Measurements from ENCODE around the gene CLPX.
"Not testable (repeated sequence)": the region's sequence is repeated elsewhere in the genome, so short reads cannot be mapped to it uniquely, and the experiment has no call there.

The CLPX gene

DNA sequence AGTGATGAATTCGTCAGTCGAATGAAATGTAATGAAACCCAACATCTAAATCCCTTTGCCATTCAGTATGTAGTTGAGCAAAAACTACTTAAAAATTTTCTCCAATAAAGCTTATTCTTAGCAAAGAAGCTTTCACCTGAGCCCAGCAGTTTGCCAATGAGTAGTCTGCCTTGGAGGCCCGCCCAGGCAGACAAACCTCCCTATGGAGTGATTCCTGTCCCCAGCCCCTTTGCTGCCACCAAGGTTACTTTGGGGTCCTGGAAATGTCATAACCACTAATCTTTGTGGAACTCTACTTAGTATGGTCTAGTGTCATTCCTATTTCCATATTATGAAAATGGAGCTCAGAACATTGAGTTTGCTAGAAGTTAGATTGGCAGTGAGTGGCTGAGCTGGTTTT lies 82.2 kb downstream of the CLPX start:
- H3K27me3 Mint-ChIP-seq = no peaks in the 10 kb centered on the region
- peaks cover 8% of the 10 kb centered on the region for H3K4me1 Mint-ChIP-seq
- H3K27ac Mint-ChIP-seq (ENCODE audit: low read depth) = no peak overlapping the region
- ATAC-seq (replicated peaks; ENCODE audit: extremely low read depth, poor library complexity, severe bottlenecking) (no peak), DNase-seq (ENCODE audit: low spot score in 2 of 2) (no peak)
- peaks cover 37% of the 10 kb centered on the region for H3K36me3 Mint-ChIP-seq (ENCODE audit: insufficient read depth)
- H3K9me3 Mint-ChIP-seq = no peaks in the 10 kb centered on the region
- H3K4me3 Mint-ChIP-seq = no peak overlapping the region

DNA sequence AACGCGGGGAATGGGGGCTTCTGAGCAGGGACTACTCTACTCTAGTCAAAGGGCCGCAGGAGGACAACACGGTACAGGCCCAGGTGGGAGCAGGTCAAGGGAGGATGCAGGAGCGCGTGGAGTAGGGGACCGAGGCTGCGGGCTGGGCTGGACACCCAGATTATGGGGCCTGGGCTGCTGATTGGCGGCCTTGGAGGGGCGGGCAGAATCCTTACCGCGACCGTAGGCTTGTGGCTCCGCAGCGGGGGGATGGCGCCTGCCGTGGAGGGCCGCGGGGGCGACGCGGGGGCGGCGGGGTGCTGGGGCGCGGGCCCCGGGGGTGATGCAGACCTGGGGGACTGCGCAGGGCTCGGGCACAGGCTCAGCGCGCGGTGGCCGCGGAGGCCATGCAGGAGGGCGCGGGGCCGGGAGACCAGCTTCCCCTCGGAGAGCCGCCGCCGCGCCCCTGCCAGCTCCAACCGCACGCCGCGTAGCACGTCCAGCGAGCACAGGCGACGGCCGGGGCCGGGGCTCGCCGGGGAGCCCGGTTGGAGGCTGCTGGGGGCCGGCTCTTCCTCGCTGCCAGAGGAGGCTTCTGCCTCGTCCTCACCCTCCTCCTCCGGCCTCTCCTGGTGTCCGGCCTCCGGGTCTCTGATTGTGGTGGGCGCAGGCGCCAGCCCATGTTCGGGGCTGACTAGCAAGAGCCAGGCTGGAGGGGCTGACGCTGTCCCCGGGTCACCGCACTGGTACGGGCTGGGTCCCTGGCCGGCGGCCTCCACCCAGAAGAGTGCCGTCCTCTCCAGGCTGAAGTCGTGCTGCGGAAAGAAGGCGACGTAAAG lies 83.0 kb downstream of the CLPX start:
- DNase-seq (ENCODE audit: low spot score in 2 of 2) (no peak), ATAC-seq (replicated peaks; ENCODE audit: extremely low read depth, poor library complexity, severe bottlenecking) (no peak)
- Mint-ChIP-seq H3K27ac (ENCODE audit: low read depth) (no peak overlapping the region), H3K4me3 (no peak overlapping the region), H3K9me3 (no peaks in the 10 kb centered on the region), H3K27me3 (no peaks in the 10 kb centered on the region), H3K36me3 (ENCODE audit: insufficient read depth) (peaks cover 39% of the 10 kb centered on the region), H3K4me1 (peaks cover 8% of the 10 kb centered on the region)

GRCh38 chr15:65101411-65101890 lies 83.7 kb downstream of the CLPX start:
- peaks cover 38% of the 10 kb centered on the region for H3K36me3 Mint-ChIP-seq (ENCODE audit: insufficient read depth)
- H3K4me1 Mint-ChIP-seq = peaks cover 8% of the 10 kb centered on the region
- no peaks in the 10 kb centered on the region for H3K27me3 Mint-ChIP-seq
- no peak overlapping the region for H3K4me3 Mint-ChIP-seq
- no peak for DNase-seq (ENCODE audit: low spot score in 2 of 2)
- ATAC-seq (replicated peaks; ENCODE audit: extremely low read depth, poor library complexity, severe bottlenecking) = no peak
- no peaks in the 10 kb centered on the region for H3K9me3 Mint-ChIP-seq
- H3K27ac Mint-ChIP-seq (ENCODE audit: low read depth) = no peak overlapping the region

- H3K9me3 Mint-ChIP-seq = no peaks in the 10 kb centered on the region
- peaks cover 32% of the 10 kb centered on the region for H3K36me3 Mint-ChIP-seq (ENCODE audit: insufficient read depth)
- no peak overlapping the region for H3K4me3 Mint-ChIP-seq
- peaks cover 8% of the 10 kb centered on the region for H3K4me1 Mint-ChIP-seq
- H3K27ac Mint-ChIP-seq (ENCODE audit: low read depth) = no peak overlapping the region
- H3K27me3 Mint-ChIP-seq = no peaks in the 10 kb centered on the region
- ATAC-seq (replicated peaks; ENCODE audit: extremely low read depth, poor library complexity, severe bottlenecking) = no peak
- no peak for DNase-seq (ENCODE audit: low spot score in 2 of 2)
Measured at GRCh38 chr15:65100442-65100841, 84.7 kb downstream of the CLPX start.

- DNase-seq (ENCODE audit: low spot score in 2 of 2); H3K4me1 Mint-ChIP-seq; H3K4me3 Mint-ChIP-seq; H3K27ac Mint-ChIP-seq (ENCODE audit: low read depth); ATAC-seq (replicated peaks; ENCODE audit: extremely low read depth, poor library complexity, severe bottlenecking); H3K9me3 Mint-ChIP-seq; H3K27me3 Mint-ChIP-seq: not testable (repeated sequence)
- H3K36me3 Mint-ChIP-seq (ENCODE audit: insufficient read depth) = peaks cover 26% of the 10 kb centered on the region
Measured at GRCh38 chr15:65099801-65100200, 85.3 kb downstream of the CLPX start.

GRCh38 chr15:65099336-65099735 lies 85.8 kb downstream of the CLPX start:
- ATAC-seq (replicated peaks; ENCODE audit: extremely low read depth, poor library complexity, severe bottlenecking) (no peak), DNase-seq (ENCODE audit: low spot score in 2 of 2) (no peak)
- Mint-ChIP-seq H3K4me3 (no peak overlapping the region), H3K36me3 (ENCODE audit: insufficient read depth) (peaks cover 27% of the 10 kb centered on the region), H3K27me3 (no peaks in the 10 kb centered on the region), H3K27ac (ENCODE audit: low read depth) (no peak overlapping the region), H3K9me3 (no peaks in the 10 kb centered on the region), H3K4me1 (peaks cover 8% of the 10 kb centered on the region)

All from central memory CD8-positive, alpha-beta T cell (primary cell).